Adrenal gland (tissue), 5 donors: Measurements from ENCODE around the gene CRISPLD2.

Source experiments
- POLR2A ChIP-seq, 2 donors: fragments of 450-650 bp; IDR thresholded peaks; one replicate each; pipeline ENCODE4 v1.6.1; 2017; ENCODE audit warnings: antibody characterized with exemption in 2 of 2, mild to moderate bottlenecking in 2 of 2, moderate library complexity in 1 of 2
- TF ChIP-seq, protein P1 (sequence below), 6 experiments: fragments of 450-650 bp in 4 of 6; fragments of 200-600 bp in 2 of 6; sonication (generic) in 1 of 6; IDR thresholded peaks; 1 replicate in 5 of 6; 2 replicates in 1 of 6; pipeline versions ENCODE4 v1.5.1 to v1.8.0; 2016 to 2021; ENCODE audit warnings: antibody characterized with exemption in 6 of 6, mild to moderate bottlenecking in 2 of 6, moderate library complexity in 1 of 6
- donor health status: DM: no; HTN: no; CAD: no.

DNA sequence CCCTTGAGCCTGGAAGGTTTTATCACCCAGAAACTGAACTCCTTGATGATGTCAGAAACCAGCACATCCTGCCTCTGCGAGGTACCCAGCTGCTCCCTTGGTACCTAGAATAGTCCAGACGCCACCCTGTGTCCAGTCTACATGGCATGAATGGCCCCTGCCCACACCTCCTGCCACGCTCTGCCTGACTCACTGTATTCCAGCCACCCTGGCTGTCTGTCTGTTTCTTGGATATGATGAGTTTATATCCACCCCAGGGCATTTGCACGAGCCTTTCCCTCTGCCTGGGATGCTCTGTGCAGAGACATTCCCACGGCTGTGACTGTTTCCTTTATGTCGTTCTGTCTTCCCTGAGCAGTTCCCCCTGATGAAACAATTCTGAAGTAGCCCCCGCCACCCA is 68.7 kb downstream of the CRISPLD2 start:
- TF ChIP-seq POLR2A (IDR thresholded peaks at IDR 0.05), result no peak
- TF ChIP-seq, protein P1, sequence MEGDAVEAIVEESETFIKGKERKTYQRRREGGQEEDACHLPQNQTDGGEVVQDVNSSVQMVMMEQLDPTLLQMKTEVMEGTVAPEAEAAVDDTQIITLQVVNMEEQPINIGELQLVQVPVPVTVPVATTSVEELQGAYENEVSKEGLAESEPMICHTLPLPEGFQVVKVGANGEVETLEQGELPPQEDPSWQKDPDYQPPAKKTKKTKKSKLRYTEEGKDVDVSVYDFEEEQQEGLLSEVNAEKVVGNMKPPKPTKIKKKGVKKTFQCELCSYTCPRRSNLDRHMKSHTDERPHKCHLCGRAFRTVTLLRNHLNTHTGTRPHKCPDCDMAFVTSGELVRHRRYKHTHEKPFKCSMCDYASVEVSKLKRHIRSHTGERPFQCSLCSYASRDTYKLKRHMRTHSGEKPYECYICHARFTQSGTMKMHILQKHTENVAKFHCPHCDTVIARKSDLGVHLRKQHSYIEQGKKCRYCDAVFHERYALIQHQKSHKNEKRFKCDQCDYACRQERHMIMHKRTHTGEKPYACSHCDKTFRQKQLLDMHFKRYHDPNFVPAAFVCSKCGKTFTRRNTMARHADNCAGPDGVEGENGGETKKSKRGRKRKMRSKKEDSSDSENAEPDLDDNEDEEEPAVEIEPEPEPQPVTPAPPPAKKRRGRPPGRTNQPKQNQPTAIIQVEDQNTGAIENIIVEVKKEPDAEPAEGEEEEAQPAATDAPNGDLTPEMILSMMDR (IDR thresholded peaks at IDR 0.05), result no peak
